ENCODE data around the gene PGPEP1. TPM values are rescaled to one million over a fixed set of nuclear protein-coding genes. Genes with fewer than 3 reads are reported as not detected.

The PGPEP1 gene
- polyA plus RNA-seq, 3 donors, result 10.3 to 25.1 (median 10.3) TPM

DNA sequence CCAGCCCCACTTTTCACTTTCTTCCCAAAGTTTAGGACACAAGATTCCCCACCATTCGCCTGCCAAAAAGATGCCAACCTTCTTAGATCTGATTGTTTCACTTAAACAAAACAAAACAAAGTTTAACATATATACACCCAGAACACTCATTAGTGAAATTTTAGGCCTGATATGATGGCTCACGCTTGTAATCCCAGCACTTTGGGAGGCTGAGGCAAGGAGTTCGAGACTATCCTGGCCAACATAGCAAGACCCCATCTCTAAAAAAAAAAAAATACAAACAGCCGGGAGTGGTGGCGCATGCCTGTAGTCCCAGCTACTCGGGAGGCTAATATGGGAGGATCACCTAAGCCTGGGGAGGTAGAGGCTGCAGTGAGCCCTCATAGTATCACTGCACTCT is 4.9 kb downstream of the PGPEP1 start:
- Histone ChIP-seq H3K9me3 (replicated peaks in 1 of 2; ENCODE audit: control insufficient read depth in 1 of 2, insufficient read depth in 1 of 2, low read length in 2 of 2) (no peaks in the 10 kb centered on the region), H2AFZ (ENCODE audit: insufficient read depth, low read depth, low read length, poor library complexity, severe bottlenecking) (no peak overlapping the region), H3K79me2 (ENCODE audit: insufficient read depth, low read length) (peaks cover 12% of the 10 kb centered on the region), H3K27me3 (ENCODE audit: control insufficient read depth in 2 of 2, insufficient read depth in 2 of 2, low read length in 2 of 2) (no peaks in the 10 kb centered on the region), H3K9ac (ENCODE audit: insufficient read depth, low read length, poor library complexity, severe bottlenecking) (no peak overlapping the region), H3K36me3 (replicated peaks in 1 of 2; ENCODE audit: control insufficient read depth in 1 of 2, insufficient read depth in 2 of 2, low read length in 2 of 2) (peaks cover 11 to 30% of the 10 kb centered on the region in 2 donors), H3K27ac (ENCODE audit: low read depth in 1 of 2, low read length in 2 of 2) (no peak overlapping the region), H3K4me3 (replicated peaks in 1 of 3; ENCODE audit: low read depth in 2 of 3, low read length in 3 of 3) (no peak overlapping the region), H4K20me1 (ENCODE audit: insufficient read depth, low read length) (peaks cover 33% of the 10 kb centered on the region), H3K4me2 (replicated peaks; ENCODE audit: extremely low read depth, low read length, poor library complexity, severe bottlenecking) (no peak overlapping the region), H3K4me1 (ENCODE audit: control insufficient read depth in 1 of 2, insufficient read depth in 2 of 2, low read length in 2 of 2) (peaks cover 20 to 21% of the 10 kb centered on the region in 2 donors)
- H3K9me3 Mint-ChIP-seq, result no peaks in the 10 kb centered on the region
- no peak overlapping the region for H3K4me3 Mint-ChIP-seq
- peak overlapping the region in 4 of 7 donors; percentile 6 to 70 (median 56) for H3K27ac Mint-ChIP-seq
- H3K36me3 Mint-ChIP-seq, result peaks cover 55 to 78% of the 10 kb centered on the region in 2 donors
- peaks cover 0 to 1% (median 0%) of the 10 kb centered on the region in 3 donors for H3K27me3 Mint-ChIP-seq (ENCODE audit: low read depth in 3 of 3)
- WGBS (ENCODE audit: insufficient coverage), result 100% methylated on average over 2 of the region's 6 CpGs
- TF ChIP-seq, protein P1, sequence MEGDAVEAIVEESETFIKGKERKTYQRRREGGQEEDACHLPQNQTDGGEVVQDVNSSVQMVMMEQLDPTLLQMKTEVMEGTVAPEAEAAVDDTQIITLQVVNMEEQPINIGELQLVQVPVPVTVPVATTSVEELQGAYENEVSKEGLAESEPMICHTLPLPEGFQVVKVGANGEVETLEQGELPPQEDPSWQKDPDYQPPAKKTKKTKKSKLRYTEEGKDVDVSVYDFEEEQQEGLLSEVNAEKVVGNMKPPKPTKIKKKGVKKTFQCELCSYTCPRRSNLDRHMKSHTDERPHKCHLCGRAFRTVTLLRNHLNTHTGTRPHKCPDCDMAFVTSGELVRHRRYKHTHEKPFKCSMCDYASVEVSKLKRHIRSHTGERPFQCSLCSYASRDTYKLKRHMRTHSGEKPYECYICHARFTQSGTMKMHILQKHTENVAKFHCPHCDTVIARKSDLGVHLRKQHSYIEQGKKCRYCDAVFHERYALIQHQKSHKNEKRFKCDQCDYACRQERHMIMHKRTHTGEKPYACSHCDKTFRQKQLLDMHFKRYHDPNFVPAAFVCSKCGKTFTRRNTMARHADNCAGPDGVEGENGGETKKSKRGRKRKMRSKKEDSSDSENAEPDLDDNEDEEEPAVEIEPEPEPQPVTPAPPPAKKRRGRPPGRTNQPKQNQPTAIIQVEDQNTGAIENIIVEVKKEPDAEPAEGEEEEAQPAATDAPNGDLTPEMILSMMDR (IDR thresholded peaks at IDR 0.05), result no peak
- intact Hi-C loops (cut with micrococcal nuclease), result loop anchor here in 1 of 2 donors (5.0 kb wide), 1 partner anchor 42 kb away; the partner anchor contains the start of gene GDF15
- no peak for DNase-seq
- H3K4me1 Mint-ChIP-seq, result peaks cover 30% of the 10 kb centered on the region

DNA sequence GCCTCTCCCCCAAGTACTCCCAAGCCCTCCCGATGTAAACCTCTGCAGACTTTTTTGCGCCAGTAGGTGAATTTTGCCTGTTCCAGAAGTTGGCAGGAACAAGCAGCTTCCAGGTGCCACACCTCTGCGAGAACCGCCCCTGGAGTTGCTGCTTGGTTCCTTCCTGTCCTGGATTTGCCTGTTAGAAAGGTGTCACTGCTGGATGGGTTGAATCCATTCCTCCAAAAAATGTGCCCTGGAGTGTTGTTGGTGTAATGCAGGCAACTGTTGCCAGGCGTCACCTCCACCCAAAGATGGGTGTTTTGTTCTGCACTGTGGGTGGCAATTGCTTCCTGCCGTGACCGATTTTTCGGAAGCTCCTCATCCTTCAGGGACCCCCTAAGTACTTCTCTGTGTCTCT is 5.7 kb downstream of the PGPEP1 start:
- Mint-ChIP-seq H3K4me3 (no peak overlapping the region), H3K9me3 (no peaks in the 10 kb centered on the region), H3K4me1 (peaks cover 30% of the 10 kb centered on the region), H3K27ac (peak overlapping the region in 3 of 7 donors; percentile 5 to 57 (median 44)), H3K27me3 (ENCODE audit: low read depth in 3 of 3) (peaks cover 0 to 1% (median 0%) of the 10 kb centered on the region in 3 donors), H3K36me3 (peaks cover 59 to 83% of the 10 kb centered on the region in 2 donors)
- TF ChIP-seq, protein P1 (IDR thresholded peaks at IDR 0.05), result no peak
- no peak for DNase-seq
- peaks cover 12 to 21% of the 10 kb centered on the region in 2 donors for H3K4me1 ChIP-seq (ENCODE audit: control insufficient read depth in 1 of 2, insufficient read depth in 2 of 2, low read length in 2 of 2)
- H3K4me3 ChIP-seq (replicated peaks in 1 of 3; ENCODE audit: low read depth in 2 of 3, low read length in 3 of 3), result no peak overlapping the region
- no peak overlapping the region for H3K9ac ChIP-seq (ENCODE audit: insufficient read depth, low read length, poor library complexity, severe bottlenecking)
- H3K27ac ChIP-seq (ENCODE audit: low read depth in 1 of 2, low read length in 2 of 2), result no peak overlapping the region
- H3K9me3 ChIP-seq (replicated peaks in 1 of 2; ENCODE audit: control insufficient read depth in 1 of 2, insufficient read depth in 1 of 2, low read length in 2 of 2), result no peaks in the 10 kb centered on the region
- no peaks in the 10 kb centered on the region for H3K27me3 ChIP-seq (ENCODE audit: control insufficient read depth in 2 of 2, insufficient read depth in 2 of 2, low read length in 2 of 2)
- H3K4me2 ChIP-seq (replicated peaks; ENCODE audit: extremely low read depth, low read length, poor library complexity, severe bottlenecking), result no peak overlapping the region
- 82% methylated on average over 4 of the region's 8 CpGs for whole genome bisulfite sequencing (ENCODE audit: insufficient coverage)
- H4K20me1 ChIP-seq (ENCODE audit: insufficient read depth, low read length), result peaks cover 37% of the 10 kb centered on the region
- H3K79me2 ChIP-seq (ENCODE audit: insufficient read depth, low read length), result peaks cover 8% of the 10 kb centered on the region
- H3K36me3 ChIP-seq (replicated peaks in 1 of 2; ENCODE audit: control insufficient read depth in 1 of 2, insufficient read depth in 2 of 2, low read length in 2 of 2), result peaks cover 15 to 34% of the 10 kb centered on the region in 2 donors
- no peak overlapping the region for H2AFZ ChIP-seq (ENCODE audit: insufficient read depth, low read depth, low read length, poor library complexity, severe bottlenecking)
- intact Hi-C loops (cut with micrococcal nuclease), result loop anchor here in 1 of 2 donors (5.0 kb wide), 1 partner anchor 41 kb away; the partner anchor contains the start of gene GDF15

Data from CD14-positive monocyte (primary cell).